GM18873 (cell line): ENCODE measurements around the gene TRPM2.
"Not testable (repeated sequence)": the region's sequence is repeated elsewhere in the genome, so short reads cannot be mapped to it uniquely, and the experiment has no call there.

Source experiments
- ATAC-seq: cut with Tn5 transposase; IDR thresholded peaks from one replicate; pipeline ENCODE4 v1.9.1; 2021; ENCODE audit warnings: mild to moderate bottlenecking, moderate library complexity, moderate number of reproducible peaks; ENCODE audit not compliant: unreplicated experiment, low FRiP score

Gene TRPM2

GRCh38 chr21:44333509-44334328 is 19.7 kb upstream of the TRPM2 start:
- ATAC-seq: no peak

- ATAC-seq: no peak
Measured at GRCh38 chr21:44334329-44335030, 18.9 kb upstream of the TRPM2 start.

GRCh38 chr21:44335266-44336059 is 18.0 kb upstream of the TRPM2 start:
- no peak for ATAC-seq

GRCh38 chr21:44337449-44337848 is 16.0 kb upstream of the TRPM2 start:
- no peak for ATAC-seq

- ATAC-seq: no peak
Measured at GRCh38 chr21:44337941-44338895, 15.2 kb upstream of the TRPM2 start.

GRCh38 chr21:44338971-44339910 is 14.2 kb upstream of the TRPM2 start, which contains the start of gene CFAP410:
CFAP410 (minus strand) TSS chr21:44339390; CDS start chr21:44339194, 196 bp downstream.
- peak; percentile 63 for ATAC-seq

GRCh38 chr21:44341726-44342458 is 11.5 kb upstream of the TRPM2 start:
- not testable (repeated sequence) for ATAC-seq

GRCh38 chr21:44342981-44343380 is 10.4 kb upstream of the TRPM2 start:
- ATAC-seq: not testable (repeated sequence)

GRCh38 chr21:44344541-44345183 is 8.8 kb upstream of the TRPM2 start:
- ATAC-seq: no peak

GRCh38 chr21:44345495-44345894 is 7.9 kb upstream of the TRPM2 start:
- ATAC-seq: no peak

GRCh38 chr21:44347911-44348451 is 5.4 kb upstream of the TRPM2 start:
- no peak for ATAC-seq

GRCh38 chr21:44348861-44349260 is 4.6 kb upstream of the TRPM2 start:
- no peak for ATAC-seq

- no peak for ATAC-seq
Measured at GRCh38 chr21:44349416-44349846, 4.0 kb upstream of the TRPM2 start.

GRCh38 chr21:44349847-44350772 is 3.3 kb upstream of the TRPM2 start:
- ATAC-seq: no peak

- no peak for ATAC-seq
Measured at GRCh38 chr21:44350773-44351481, 2.5 kb upstream of the TRPM2 start.
